ENCODE data around the gene CCL20. TPM values are rescaled to one million over a fixed set of nuclear protein-coding genes. Genes with fewer than 3 reads are reported as not detected.

CCL20 gene
- total RNA-seq, 1 experiment from 2014 or later: not detected

DNA sequence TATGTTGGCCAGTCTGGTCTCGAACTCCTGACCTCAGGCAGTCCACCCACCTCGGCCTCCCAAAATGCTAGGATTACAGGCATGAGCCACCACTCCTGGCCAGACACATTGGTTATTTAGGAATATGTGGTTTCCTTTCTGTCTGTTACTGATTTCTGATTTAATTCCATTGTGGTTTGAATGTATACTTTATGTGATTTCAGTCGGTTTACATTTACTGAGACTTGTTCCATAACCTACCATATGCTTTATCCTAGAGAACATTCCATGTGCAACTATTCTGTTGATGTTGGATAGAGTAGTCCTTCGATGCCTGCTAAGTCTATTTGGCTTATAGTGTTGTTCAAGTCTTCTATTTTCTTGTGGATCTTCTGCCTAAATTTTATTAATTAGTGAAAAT, 1.6 kb upstream of the CCL20 start:
- Histone ChIP-seq H3K36me3 (ENCODE audit: insufficient read depth, low read length) (no peaks in the 10 kb centered on the region), H2AFZ (ENCODE audit: low read length) (no peak overlapping the region), H3K27ac (ENCODE audit: low read length) (no peak overlapping the region), H3K4me3 (ENCODE audit: low read length) (no peak overlapping the region), H3K9ac (ENCODE audit: low read length) (no peak overlapping the region), H4K20me1 (ENCODE audit: insufficient read depth, low read depth, low read length) (no peaks in the 10 kb centered on the region), H3K79me2 (ENCODE audit: low read length) (no peaks in the 10 kb centered on the region), H3K9me2 (replicated peaks; ENCODE audit: insufficient read depth, low read length) (no peaks in the 10 kb centered on the region), H3K9me3 (ENCODE audit: low read length) (no peaks in the 10 kb centered on the region), H3K4me1 (ENCODE audit: low read length) (no peaks in the 10 kb centered on the region), H3K4me2 (ENCODE audit: low read depth, low read length, poor library complexity, severe bottlenecking) (no peak overlapping the region), H3K27me3 (ENCODE audit: low read length) (no peaks in the 10 kb centered on the region)
- no peak for DNase-seq

DNA sequence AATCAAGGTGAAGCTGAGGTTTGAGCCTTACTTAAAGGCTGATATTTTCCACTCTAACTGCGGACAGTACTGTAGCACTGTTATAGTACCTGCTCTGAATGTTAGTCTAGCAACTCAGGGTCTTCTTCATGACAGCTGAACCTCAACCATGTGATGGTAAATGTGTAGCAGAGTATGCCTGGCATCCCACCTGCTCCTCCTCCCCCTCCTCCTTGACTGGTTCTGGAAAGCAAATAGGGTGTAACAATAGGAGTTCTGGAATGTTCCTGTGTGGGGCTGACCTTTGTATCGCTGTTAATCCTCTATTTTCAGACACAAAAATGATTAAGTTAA, 447 bp upstream of the CCL20 start:
- no peaks in the 10 kb centered on the region for H3K79me2 ChIP-seq (ENCODE audit: low read length)
- H3K27ac ChIP-seq (ENCODE audit: low read length): no peak overlapping the region

DNA sequence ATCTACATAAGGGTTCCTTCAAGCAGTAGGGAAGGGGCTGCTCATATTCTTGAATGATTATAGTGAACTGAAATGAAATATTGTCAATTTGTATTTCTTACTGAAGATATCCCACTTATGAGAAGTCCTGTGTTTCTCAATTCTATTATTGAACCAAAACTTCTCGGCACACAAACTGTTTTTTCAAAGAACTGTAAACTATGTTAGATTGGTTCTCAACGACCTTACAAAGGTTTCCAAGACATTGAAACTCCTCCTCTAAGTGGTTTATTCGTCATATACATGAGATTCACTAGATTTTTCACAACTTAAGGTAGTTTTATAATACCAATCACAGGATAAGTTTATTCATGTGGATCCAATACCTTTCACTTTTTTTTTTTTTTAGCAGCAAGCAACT, 1.4 kb downstream of the CCL20 start:
- no peaks in the 10 kb centered on the region for H3K9me2 ChIP-seq (replicated peaks; ENCODE audit: insufficient read depth, low read length)
- no peak overlapping the region for H2AFZ ChIP-seq (ENCODE audit: low read length)
- no peaks in the 10 kb centered on the region for H3K79me2 ChIP-seq (ENCODE audit: low read length)

More for the DNA sequence above, 447 bp upstream of the CCL20 start:
- H3K27me3 ChIP-seq (ENCODE audit: low read length): no peaks in the 10 kb centered on the region
- no peaks in the 10 kb centered on the region for H4K20me1 ChIP-seq (ENCODE audit: insufficient read depth, low read depth, low read length)
- H2AFZ ChIP-seq (ENCODE audit: low read length): no peak overlapping the region
- H3K4me2 ChIP-seq (ENCODE audit: low read depth, low read length, poor library complexity, severe bottlenecking): no peak overlapping the region
- no peak overlapping the region for H3K4me3 ChIP-seq (ENCODE audit: low read length)
- no peak for DNase-seq
- no peaks in the 10 kb centered on the region for H3K36me3 ChIP-seq (ENCODE audit: insufficient read depth, low read length)
- H3K9me2 ChIP-seq (replicated peaks; ENCODE audit: insufficient read depth, low read length): no peaks in the 10 kb centered on the region
- H3K9ac ChIP-seq (ENCODE audit: low read length): no peak overlapping the region
- H3K4me1 ChIP-seq (ENCODE audit: low read length): no peaks in the 10 kb centered on the region
- H3K9me3 ChIP-seq (ENCODE audit: low read length): no peaks in the 10 kb centered on the region

DNA sequence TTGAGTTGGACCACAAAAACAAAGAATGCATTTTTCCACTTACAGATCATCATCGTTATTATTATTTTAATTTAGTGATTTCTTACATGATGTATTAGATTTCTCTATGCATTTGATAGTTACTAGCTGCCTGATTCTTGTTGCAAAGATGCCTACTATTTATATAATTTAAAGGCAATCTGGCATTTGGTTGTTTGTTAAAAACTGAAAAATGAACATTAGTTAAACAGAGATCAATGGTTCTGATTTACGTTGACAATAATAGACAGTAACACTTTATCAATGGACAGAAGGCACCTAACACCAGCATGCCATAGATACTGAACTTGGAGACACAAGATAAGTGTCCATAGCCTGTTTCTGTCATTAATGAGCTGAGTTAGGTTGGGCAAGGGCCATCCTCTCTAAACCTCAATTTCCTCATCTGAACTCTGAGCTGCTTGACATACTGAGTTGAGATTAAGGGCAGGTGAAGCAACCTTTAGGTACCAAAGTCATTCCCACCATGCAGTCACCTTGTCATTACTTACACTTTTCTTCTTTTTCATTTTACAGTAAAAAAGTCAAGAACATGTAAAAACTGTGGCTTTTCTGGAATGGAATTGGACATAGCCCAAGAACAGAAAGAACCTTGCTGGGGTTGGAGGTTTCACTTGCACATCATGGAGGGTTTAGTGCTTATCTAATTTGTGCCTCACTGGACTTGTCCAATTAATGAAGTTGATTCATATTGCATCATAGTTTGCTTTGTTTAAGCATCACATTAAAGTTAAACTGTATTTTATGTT, 3.1 kb downstream of the CCL20 start:
- DNase-seq: no peak
- H3K4me2 ChIP-seq (ENCODE audit: low read depth, low read length, poor library complexity, severe bottlenecking): no peak overlapping the region
- no peak overlapping the region for H2AFZ ChIP-seq (ENCODE audit: low read length)
- H3K9ac ChIP-seq (ENCODE audit: low read length): no peak overlapping the region
- no peaks in the 10 kb centered on the region for H3K4me1 ChIP-seq (ENCODE audit: low read length)
- no peaks in the 10 kb centered on the region for H3K36me3 ChIP-seq (ENCODE audit: insufficient read depth, low read length)
- no peaks in the 10 kb centered on the region for H3K79me2 ChIP-seq (ENCODE audit: low read length)
- H3K9me2 ChIP-seq (replicated peaks; ENCODE audit: insufficient read depth, low read length): no peaks in the 10 kb centered on the region
- no peaks in the 10 kb centered on the region for H3K27me3 ChIP-seq (ENCODE audit: low read length)
- no peak overlapping the region for H3K4me3 ChIP-seq (ENCODE audit: low read length)
- no peak overlapping the region for H3K27ac ChIP-seq (ENCODE audit: low read length)
- no peaks in the 10 kb centered on the region for H4K20me1 ChIP-seq (ENCODE audit: insufficient read depth, low read depth, low read length)
- no peaks in the 10 kb centered on the region for H3K9me3 ChIP-seq (ENCODE audit: low read length)

More for the DNA sequence above, 1.4 kb downstream of the CCL20 start:
- no peak for DNase-seq
- no peaks in the 10 kb centered on the region for H3K36me3 ChIP-seq (ENCODE audit: insufficient read depth, low read length)
- H3K9ac ChIP-seq (ENCODE audit: low read length): no peak overlapping the region
- H4K20me1 ChIP-seq (ENCODE audit: insufficient read depth, low read depth, low read length): no peaks in the 10 kb centered on the region
- H3K4me3 ChIP-seq (ENCODE audit: low read length): no peak overlapping the region
- no peaks in the 10 kb centered on the region for H3K4me1 ChIP-seq (ENCODE audit: low read length)
- H3K27ac ChIP-seq (ENCODE audit: low read length): no peak overlapping the region
- H3K4me2 ChIP-seq (ENCODE audit: low read depth, low read length, poor library complexity, severe bottlenecking): no peak overlapping the region
- H3K9me3 ChIP-seq (ENCODE audit: low read length): no peaks in the 10 kb centered on the region
- H3K27me3 ChIP-seq (ENCODE audit: low read length): no peaks in the 10 kb centered on the region

DNA sequence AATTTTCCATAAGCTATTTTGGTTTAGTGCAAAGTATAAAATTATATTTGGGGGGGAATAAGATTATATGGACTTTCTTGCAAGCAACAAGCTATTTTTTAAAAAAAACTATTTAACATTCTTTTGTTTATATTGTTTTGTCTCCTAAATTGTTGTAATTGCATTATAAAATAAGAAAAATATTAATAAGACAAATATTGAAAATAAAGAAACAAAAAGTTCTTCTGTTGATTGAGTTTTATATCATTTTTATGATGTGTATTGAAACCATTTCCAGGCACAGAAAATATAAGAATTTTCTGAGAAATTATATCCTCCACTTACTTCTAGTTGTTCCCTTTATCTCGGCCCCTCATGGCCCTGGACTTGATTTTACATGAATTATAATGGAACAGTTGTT, 3.7 kb downstream of the CCL20 start:
- Histone ChIP-seq H3K36me3 (ENCODE audit: insufficient read depth, low read length) (no peaks in the 10 kb centered on the region), H3K79me2 (ENCODE audit: low read length) (no peaks in the 10 kb centered on the region), H3K4me3 (ENCODE audit: low read length) (no peak overlapping the region), H3K27ac (ENCODE audit: low read length) (no peak overlapping the region), H3K9me2 (replicated peaks; ENCODE audit: insufficient read depth, low read length) (no peaks in the 10 kb centered on the region), H3K9ac (ENCODE audit: low read length) (no peak overlapping the region), H2AFZ (ENCODE audit: low read length) (no peak overlapping the region), H3K9me3 (ENCODE audit: low read length) (no peaks in the 10 kb centered on the region), H3K27me3 (ENCODE audit: low read length) (no peaks in the 10 kb centered on the region), H4K20me1 (ENCODE audit: insufficient read depth, low read depth, low read length) (no peaks in the 10 kb centered on the region), H3K4me2 (ENCODE audit: low read depth, low read length, poor library complexity, severe bottlenecking) (no peak overlapping the region), H3K4me1 (ENCODE audit: low read length) (no peaks in the 10 kb centered on the region)
- DNase-seq: no peak

DNA sequence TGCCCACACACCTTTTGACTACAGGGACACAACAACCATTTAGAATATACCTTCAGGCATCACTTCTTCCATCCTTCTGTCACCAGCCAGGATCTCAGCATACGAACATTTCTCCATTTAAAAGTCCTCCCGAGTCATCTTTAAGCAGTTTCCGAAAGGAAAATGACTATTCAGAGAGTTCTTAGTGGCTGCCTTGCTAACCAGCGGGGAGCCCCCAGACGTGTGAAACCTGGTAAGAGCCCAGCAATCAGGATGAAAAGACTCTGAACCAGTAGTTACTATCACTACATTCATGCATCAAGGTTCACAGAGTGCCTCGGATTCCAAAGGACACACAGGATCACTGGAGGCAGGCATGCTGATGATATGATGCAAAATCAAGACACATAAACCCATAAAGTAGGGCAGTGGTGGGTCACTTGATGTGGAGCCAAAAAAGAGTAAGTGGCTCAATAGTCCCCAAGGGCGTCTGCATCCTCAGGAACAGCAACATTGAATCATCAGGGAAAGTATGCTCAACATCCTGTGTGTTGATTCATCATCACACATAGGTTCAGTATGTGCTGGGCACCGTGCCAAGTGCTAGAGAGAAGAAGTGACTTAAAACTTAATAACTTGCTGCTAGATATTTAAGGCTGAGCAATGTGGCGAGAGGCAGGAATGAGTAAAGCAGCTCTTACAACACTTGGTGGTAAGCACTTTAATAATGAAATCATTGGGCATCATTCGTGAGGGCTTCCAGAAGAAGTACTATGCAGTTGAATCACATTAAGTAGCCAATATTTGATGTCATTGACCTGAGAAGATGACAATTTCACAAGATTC, 4.4 kb downstream of the CCL20 start:
- Histone ChIP-seq H3K9me3 (ENCODE audit: low read length) (no peaks in the 10 kb centered on the region), H3K4me3 (ENCODE audit: low read length) (no peak overlapping the region), H3K4me1 (ENCODE audit: low read length) (no peaks in the 10 kb centered on the region), H3K9me2 (replicated peaks; ENCODE audit: insufficient read depth, low read length) (no peaks in the 10 kb centered on the region), H3K27me3 (ENCODE audit: low read length) (no peaks in the 10 kb centered on the region), H3K36me3 (ENCODE audit: insufficient read depth, low read length) (no peaks in the 10 kb centered on the region), H3K9ac (ENCODE audit: low read length) (no peak overlapping the region), H3K27ac (ENCODE audit: low read length) (no peak overlapping the region), H3K79me2 (ENCODE audit: low read length) (no peaks in the 10 kb centered on the region), H2AFZ (ENCODE audit: low read length) (no peak overlapping the region), H4K20me1 (ENCODE audit: insufficient read depth, low read depth, low read length) (no peaks in the 10 kb centered on the region), H3K4me2 (ENCODE audit: low read depth, low read length, poor library complexity, severe bottlenecking) (no peak overlapping the region)
- DNase-seq: no peak

DNA sequence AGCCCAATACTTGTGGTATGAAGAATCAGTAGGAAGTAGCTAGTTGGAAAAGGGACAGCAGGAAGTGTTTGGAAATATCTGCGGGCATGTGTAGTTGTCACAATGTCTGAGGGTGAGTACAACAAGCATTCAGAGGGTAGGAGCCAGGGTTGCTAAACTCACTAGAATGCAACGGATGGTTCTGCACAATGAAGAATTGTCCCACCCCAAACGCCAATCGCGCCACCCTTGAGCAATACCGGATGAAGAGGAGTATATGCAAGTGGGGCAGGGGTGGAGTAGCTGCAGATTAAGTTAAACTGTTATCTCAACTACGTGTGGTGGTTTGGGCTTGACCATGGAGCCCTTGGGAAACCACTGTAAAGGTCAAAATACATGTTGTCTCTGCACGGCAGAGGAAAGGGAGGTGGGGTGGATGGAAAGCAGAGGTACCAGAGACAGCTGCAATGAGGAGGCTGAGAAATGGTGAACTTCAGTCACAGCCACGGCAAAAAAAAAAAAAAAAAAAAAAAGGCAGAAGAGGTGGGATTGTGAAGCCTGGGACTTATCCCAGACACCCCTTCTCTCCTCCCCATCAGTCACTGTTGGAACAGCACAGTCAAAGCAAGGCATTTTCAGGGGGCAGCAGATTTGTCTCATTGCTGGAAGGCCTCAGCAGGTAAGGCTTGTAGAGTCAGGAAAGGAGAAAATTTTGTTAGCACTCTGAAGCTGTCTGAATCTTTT, 5.2 kb downstream of the CCL20 start:
- H3K27ac ChIP-seq (ENCODE audit: low read length): no peak overlapping the region
- H3K9me2 ChIP-seq (replicated peaks; ENCODE audit: insufficient read depth, low read length): no peaks in the 10 kb centered on the region
- no peaks in the 10 kb centered on the region for H3K9me3 ChIP-seq (ENCODE audit: low read length)
- H3K4me2 ChIP-seq (ENCODE audit: low read depth, low read length, poor library complexity, severe bottlenecking): no peak overlapping the region
- H3K36me3 ChIP-seq (ENCODE audit: insufficient read depth, low read length): no peaks in the 10 kb centered on the region
- H3K9ac ChIP-seq (ENCODE audit: low read length): no peak overlapping the region
- DNase-seq: no peak
- H3K4me3 ChIP-seq (ENCODE audit: low read length): no peak overlapping the region
- H3K79me2 ChIP-seq (ENCODE audit: low read length): no peaks in the 10 kb centered on the region
- no peak overlapping the region for H2AFZ ChIP-seq (ENCODE audit: low read length)
- H4K20me1 ChIP-seq (ENCODE audit: insufficient read depth, low read depth, low read length): no peaks in the 10 kb centered on the region
- no peaks in the 10 kb centered on the region for H3K27me3 ChIP-seq (ENCODE audit: low read length)
- H3K4me1 ChIP-seq (ENCODE audit: low read length): no peaks in the 10 kb centered on the region

DNA sequence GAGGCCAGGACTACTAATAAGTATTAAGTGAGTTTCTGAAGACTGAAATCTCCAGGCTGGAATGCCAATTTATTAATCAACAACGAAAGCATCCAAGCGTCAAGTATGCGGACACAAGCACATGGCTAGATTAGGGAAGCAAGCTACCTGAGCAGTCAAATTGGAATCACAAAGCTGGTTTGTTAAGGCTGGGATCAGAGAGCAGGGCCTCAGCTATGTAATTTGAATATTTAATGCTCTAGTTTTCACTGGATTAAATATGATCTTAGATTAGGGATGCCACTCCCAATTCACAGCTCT, 5.7 kb downstream of the CCL20 start:
- no peaks in the 10 kb centered on the region for H4K20me1 ChIP-seq (ENCODE audit: insufficient read depth, low read depth, low read length)
- no peak for DNase-seq
- H2AFZ ChIP-seq (ENCODE audit: low read length): no peak overlapping the region
- no peak overlapping the region for H3K9ac ChIP-seq (ENCODE audit: low read length)
- H3K4me2 ChIP-seq (ENCODE audit: low read depth, low read length, poor library complexity, severe bottlenecking): no peak overlapping the region
- H3K4me3 ChIP-seq (ENCODE audit: low read length): no peak overlapping the region
- H3K27ac ChIP-seq (ENCODE audit: low read length): no peak overlapping the region
- no peaks in the 10 kb centered on the region for H3K9me3 ChIP-seq (ENCODE audit: low read length)
- no peaks in the 10 kb centered on the region for H3K79me2 ChIP-seq (ENCODE audit: low read length)
- H3K9me2 ChIP-seq (replicated peaks; ENCODE audit: insufficient read depth, low read length): no peaks in the 10 kb centered on the region
- H3K36me3 ChIP-seq (ENCODE audit: insufficient read depth, low read length): no peaks in the 10 kb centered on the region
- H3K4me1 ChIP-seq (ENCODE audit: low read length): no peaks in the 10 kb centered on the region
- H3K27me3 ChIP-seq (ENCODE audit: low read length): no peaks in the 10 kb centered on the region

Measured in Karpas-422 (cell line).